Mesenchymal stem cell (in vitro differentiated cells and primary cell): ENCODE measurements around the gene RDH5.

Experiments used
- DNase-seq: peaks from one replicate; pipeline ENCODE4 v3.0.0-alpha.2; 2013
- H2AFZ ChIP-seq: one replicate; pipeline ENCODE4 v1.6.1; 2013; ENCODE audit warnings: low read depth, mild to moderate bottlenecking, control low read depth, inconsistent platforms, low read length, moderate library complexity
- H2AK5ac ChIP-seq: 2 replicates; pipeline ENCODE4 v1.6.1; 2013; ENCODE audit warnings: low read length, moderate library complexity, mild to moderate bottlenecking, inconsistent platforms; ENCODE audit not compliant: severe bottlenecking
- H2BK120ac ChIP-seq: one replicate; pipeline ENCODE4 v1.6.1; 2013; ENCODE audit warnings: low read depth, mild to moderate bottlenecking, inconsistent platforms, low read length, moderate library complexity
- H2BK12ac ChIP-seq, 2 experiments: one replicate each; pipeline ENCODE4 v1.6.1; 2013; ENCODE audit warnings: inconsistent platforms in 2 of 2, low read length in 2 of 2, mild to moderate bottlenecking in 2 of 2, moderate library complexity in 2 of 2, control low read depth in 1 of 2
- H2BK15ac ChIP-seq: one replicate; pipeline ENCODE4 v1.6.1; 2013; ENCODE audit warnings: mild to moderate bottlenecking, low read depth, inconsistent platforms; ENCODE audit not compliant: poor library complexity, severe bottlenecking
- H2BK5ac ChIP-seq: 2 replicates; pipeline ENCODE4 v1.6.1; 2013; ENCODE audit warnings: low read depth, mild to moderate bottlenecking, low read length, control low read depth, inconsistent platforms; ENCODE audit not compliant: poor library complexity, severe bottlenecking
- H3K14ac ChIP-seq, 2 experiments: one replicate each; pipeline ENCODE4 v1.6.1; 2013; ENCODE audit warnings: inconsistent platforms in 2 of 2, low read length in 2 of 2, control low read depth in 1 of 2, mild to moderate bottlenecking in 1 of 2, moderate library complexity in 1 of 2
- H3K18ac ChIP-seq, 2 experiments: one replicate each; pipeline ENCODE4 v1.6.1; 2013; ENCODE audit warnings: inconsistent platforms in 2 of 2, low read length in 2 of 2, control low read depth in 1 of 2, low read depth in 1 of 2, mild to moderate bottlenecking in 1 of 2
- H3K23ac ChIP-seq, 2 experiments: one replicate each; pipeline ENCODE4 v1.6.1; 2013; ENCODE audit warnings: inconsistent platforms in 2 of 2, low read length in 2 of 2, mild to moderate bottlenecking in 2 of 2, moderate library complexity in 2 of 2, control low read depth in 1 of 2
- H3K27ac ChIP-seq: 2 replicates; pipeline ENCODE4 v1.5.1; 2013; ENCODE audit warnings: mild to moderate bottlenecking, moderate library complexity, low read length, control low read depth, inconsistent platforms; ENCODE audit not compliant: poor library complexity, severe bottlenecking
- H3K27me3 ChIP-seq, 2 experiments: 2 replicates each; pipeline versions ENCODE4 v1.6.1 to v1.7.0; 2013; ENCODE audit warnings: low read length in 2 of 2, mild to moderate bottlenecking in 2 of 2, moderate library complexity in 2 of 2, control low read depth in 1 of 2, inconsistent platforms in 1 of 2; ENCODE audit not compliant: control insufficient read depth in 1 of 2, insufficient read depth in 1 of 2
- H3K36me3 ChIP-seq, 2 experiments: 2 replicates each; pipeline versions ENCODE4 v1.6.1 to v1.7.0; 2013; ENCODE audit warnings: low read length in 2 of 2, control low read depth in 1 of 2, inconsistent platforms in 1 of 2, low read depth in 1 of 2, mild to moderate bottlenecking in 1 of 2; ENCODE audit not compliant: insufficient read depth in 2 of 2, control insufficient read depth in 1 of 2
- H3K4ac ChIP-seq, 2 experiments: one replicate each; pipeline ENCODE4 v1.6.1; 2013; ENCODE audit warnings: inconsistent platforms in 2 of 2, low read length in 2 of 2, mild to moderate bottlenecking in 2 of 2, moderate library complexity in 2 of 2, control low read depth in 1 of 2, low read depth in 1 of 2
- H3K4me1 ChIP-seq: 2 replicates; pipeline ENCODE4 v1.6.1; 2013; ENCODE audit warnings: low read depth, low read length, control low read depth; ENCODE audit not compliant: control insufficient read depth, insufficient read depth
- H3K4me2 ChIP-seq: 2 replicates; pipeline ENCODE4 v1.6.1; 2013; ENCODE audit warnings: low read length, mild to moderate bottlenecking, inconsistent platforms; ENCODE audit not compliant: poor library complexity, severe bottlenecking
- H3K4me3 ChIP-seq, 2 experiments: 2 replicates each; pipeline versions ENCODE4 v1.5.1 to v1.7.0; 2013; ENCODE audit warnings: low read length in 2 of 2, mild to moderate bottlenecking in 2 of 2, control low read depth in 1 of 2, low read depth in 1 of 2; ENCODE audit not compliant: insufficient read depth in 1 of 2
- H3K79me1 ChIP-seq: replicated peaks from 2 replicates; pipeline ENCODE4 v1.6.1; 2013; ENCODE audit warnings: mild to moderate bottlenecking, control low read depth, low read length, inconsistent platforms; ENCODE audit not compliant: poor library complexity, severe bottlenecking
- H3K9ac ChIP-seq: 2 replicates; pipeline ENCODE4 v1.7.0; 2013; ENCODE audit warnings: mild to moderate bottlenecking, low read length, moderate library complexity
- H3K9me3 ChIP-seq: 2 replicates; pipeline ENCODE4 v1.7.0; 2013; ENCODE audit warnings: mild to moderate bottlenecking, low read length; ENCODE audit not compliant: control insufficient read depth
- H4K8ac ChIP-seq: one replicate; pipeline ENCODE4 v1.6.1; 2013; ENCODE audit warnings: inconsistent platforms, mild to moderate bottlenecking, low read length, moderate library complexity
- H4K91ac ChIP-seq: one replicate; pipeline ENCODE4 v1.6.1; 2013; ENCODE audit warnings: mild to moderate bottlenecking, low read length, inconsistent platforms
- WGBS: methylation state at CpG from one replicate; pipeline ENCODE4 v1.1.7; 2013; ENCODE audit warnings: mixed read lengths; 5-methylcytosine and 5-hydroxymethylcytosine counted together

The RDH5 gene

GRCh38 chr12:55724226-55724939 is 4.2 kb downstream of the RDH5 start:
- no peak overlapping the region for H3K18ac ChIP-seq
- H2AFZ ChIP-seq = no peak overlapping the region
- no peak overlapping the region for H2BK120ac ChIP-seq
- 75% methylated on average over 11 of the region's 11 CpGs for WGBS
- no peaks in the 10 kb centered on the region for H3K9me3 ChIP-seq
- peaks cover 49 to 51% of the 10 kb centered on the region in 2 experiments for H3K36me3 ChIP-seq
- peaks cover 9% of the 10 kb centered on the region for H3K79me1 ChIP-seq
- peaks cover 49% of the 10 kb centered on the region for H3K4me1 ChIP-seq
- peak overlapping the region in 1 of 2 experiments; percentile 94 for H3K4me3 ChIP-seq
- H4K91ac ChIP-seq = no peak overlapping the region
- no peak overlapping the region for H2BK15ac ChIP-seq
- H4K8ac ChIP-seq = peak overlapping the region; percentile 77
- no peak overlapping the region for H3K14ac ChIP-seq
- H3K4me2 ChIP-seq = no peak overlapping the region
- no peak overlapping the region for H3K23ac ChIP-seq
- H3K9ac ChIP-seq = peak overlapping the region; percentile 95
- H2AK5ac ChIP-seq = peak overlapping the region; percentile 27
- H3K27ac ChIP-seq = no peak overlapping the region
- H3K4ac ChIP-seq = no peak overlapping the region
- H2BK12ac ChIP-seq = no peak overlapping the region
- peak; percentile 70 for DNase-seq
- H3K27me3 ChIP-seq = no peaks in the 10 kb centered on the region
- no peak overlapping the region for H2BK5ac ChIP-seq

GRCh38 chr12:55724940-55725309 is 4.7 kb downstream of the RDH5 start:
- Histone ChIP-seq H3K4me1 (peaks cover 45% of the 10 kb centered on the region), H4K91ac (no peak overlapping the region), H2AK5ac (no peak overlapping the region), H2BK120ac (no peak overlapping the region), H3K14ac (peak overlapping the region in 1 of 2 experiments; percentile 12), H3K4me3 (peak overlapping the region in 1 of 2 experiments; percentile 94), H3K79me1 (peaks cover 9% of the 10 kb centered on the region), H4K8ac (no peak overlapping the region), H3K36me3 (peaks cover 48 to 49% of the 10 kb centered on the region in 2 experiments), H3K27ac (no peak overlapping the region), H3K9ac (peak overlapping the region; percentile 95), H3K9me3 (no peaks in the 10 kb centered on the region), H3K23ac (no peak overlapping the region), H3K4me2 (no peak overlapping the region), H3K18ac (no peak overlapping the region), H2BK5ac (no peak overlapping the region), H2BK12ac (peak overlapping the region in 1 of 2 experiments; percentile 10), H3K27me3 (no peaks in the 10 kb centered on the region), H3K4ac (no peak overlapping the region), H2AFZ (no peak overlapping the region), H2BK15ac (no peak overlapping the region)
- DNase-seq = no peak
- 89% methylated on average over 2 of the region's 3 CpGs for WGBS

DNA sequence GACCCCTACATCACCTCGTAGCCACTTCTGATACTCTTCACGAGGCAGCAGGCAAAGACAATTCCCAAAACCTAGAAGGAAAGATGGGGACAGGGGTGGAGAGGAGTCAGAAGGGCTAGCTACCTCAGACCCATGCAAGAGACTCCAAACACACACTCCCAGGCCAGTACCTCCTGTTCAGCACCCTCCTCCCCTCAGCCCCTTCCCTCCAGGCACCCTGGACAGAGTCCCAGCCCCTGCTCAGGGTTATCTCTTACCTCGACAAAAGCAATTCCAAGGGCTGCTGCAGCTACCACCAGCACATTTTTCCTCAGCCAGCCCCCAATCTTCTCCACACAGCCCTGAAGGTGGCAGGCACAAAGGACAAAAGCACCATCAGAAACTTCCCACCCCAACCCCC is 5.4 kb downstream of the RDH5 start:
- Histone ChIP-seq H3K4me3 (peak overlapping the region in 1 of 2 experiments; percentile 94), H3K27me3 (no peaks in the 10 kb centered on the region), H4K91ac (no peak overlapping the region), H3K4me2 (no peak overlapping the region), H3K23ac (peak overlapping the region in 1 of 2 experiments; percentile 32), H3K4ac (no peak overlapping the region), H3K79me1 (peaks cover 9% of the 10 kb centered on the region), H2AFZ (no peak overlapping the region), H3K9me3 (no peaks in the 10 kb centered on the region), H3K14ac (no peak overlapping the region), H3K27ac (no peak overlapping the region), H2AK5ac (no peak overlapping the region), H2BK12ac (no peak overlapping the region), H3K18ac (no peak overlapping the region), H3K4me1 (peaks cover 44% of the 10 kb centered on the region), H3K9ac (peak overlapping the region; percentile 95), H2BK120ac (no peak overlapping the region), H3K36me3 (peaks cover 48 to 49% of the 10 kb centered on the region in 2 experiments), H2BK5ac (no peak overlapping the region), H4K8ac (no peak overlapping the region), H2BK15ac (no peak overlapping the region)
- no peak for DNase-seq
- WGBS = 66% methylated on average over 1 of the region's 3 CpGs

- H3K9me3 ChIP-seq = no peaks in the 10 kb centered on the region
- H2AK5ac ChIP-seq = no peak overlapping the region
- no peak overlapping the region for H2BK5ac ChIP-seq
- H3K9ac ChIP-seq = peak overlapping the region; percentile 95
- peaks cover 35% of the 10 kb centered on the region for H3K4me1 ChIP-seq
- 79% methylated on average over 8 of the region's 10 CpGs for WGBS
- H2BK12ac ChIP-seq = no peak overlapping the region
- H3K27me3 ChIP-seq = no peaks in the 10 kb centered on the region
- peaks cover 11% of the 10 kb centered on the region for H3K79me1 ChIP-seq
- H4K91ac ChIP-seq = no peak overlapping the region
- no peak overlapping the region for H3K27ac ChIP-seq
- no peak overlapping the region for H4K8ac ChIP-seq
- H3K4me2 ChIP-seq = peak overlapping the region; percentile 71
- peak overlapping the region; percentile 9 to 94 for H3K4me3 ChIP-seq
- peak overlapping the region in 1 of 2 experiments; percentile 68 for H3K14ac ChIP-seq
- peaks cover 42 to 49% of the 10 kb centered on the region in 2 experiments for H3K36me3 ChIP-seq
- peak overlapping the region in 1 of 2 experiments; percentile 64 for H3K18ac ChIP-seq
- H2AFZ ChIP-seq = no peak overlapping the region
- peak overlapping the region in 1 of 2 experiments; percentile 2 for H3K23ac ChIP-seq
- DNase-seq = no peak
- no peak overlapping the region for H3K4ac ChIP-seq
- H2BK15ac ChIP-seq = no peak overlapping the region
- H2BK120ac ChIP-seq = no peak overlapping the region
Measured at GRCh38 chr12:55726971-55727370, 6.8 kb downstream of the RDH5 start.
